ENCODE measurements around the gene HKDC1. TPM values are rescaled to one million over a fixed set of nuclear protein-coding genes. Genes with fewer than 3 reads are reported as not detected.

Gene HKDC1
- polyA plus RNA-seq, 1 donor from 2014 or later = 0.07 TPM

- Histone ChIP-seq H4K20me1 (ENCODE audit: insufficient read depth) (no peaks in the 10 kb centered on the region), H3K79me2 (replicated peaks; ENCODE audit: insufficient read depth, low read length) (no peaks in the 10 kb centered on the region), H3K27ac (ENCODE audit: low read length) (no peak overlapping the region), H3K4me2 (ENCODE audit: low read length) (no peak overlapping the region), H3F3A (ENCODE audit: insufficient read depth, low read length, poor library complexity, severe bottlenecking) (no peaks in the 10 kb centered on the region), H3K9me2 (ENCODE audit: insufficient read depth, low read length) (no peaks in the 10 kb centered on the region), H3K9me3 (ENCODE audit: low read length) (no peaks in the 10 kb centered on the region), H2AFZ (ENCODE audit: low read depth, low read length) (no peak overlapping the region), H3K36me3 (ENCODE audit: insufficient read depth, low read length) (no peaks in the 10 kb centered on the region), H3K27me3 (ENCODE audit: insufficient read depth, low read depth, low read length) (no peaks in the 10 kb centered on the region), H3K4me3 (ENCODE audit: low read length) (no peak overlapping the region), H3K9ac (ENCODE audit: low read length) (no peak overlapping the region)
- no peak for TF ChIP-seq EZH2 (IDR thresholded peaks at IDR 0.05; ENCODE audit: borderline replicate concordance, insufficient read depth, low read length, poor library complexity, severe bottlenecking)
Observed at GRCh38 chr10:69202332-69202731, 17.8 kb upstream of the HKDC1 start.

- no peaks in the 10 kb centered on the region for H3K27me3 ChIP-seq (ENCODE audit: insufficient read depth, low read depth, low read length)
- H3K9ac ChIP-seq (ENCODE audit: low read length) = no peak overlapping the region
- H4K20me1 ChIP-seq (ENCODE audit: insufficient read depth) = no peaks in the 10 kb centered on the region
- H3K9me2 ChIP-seq (ENCODE audit: insufficient read depth, low read length) = no peaks in the 10 kb centered on the region
- H3K4me2 ChIP-seq (ENCODE audit: low read length) = no peak overlapping the region
- H3K79me2 ChIP-seq (replicated peaks; ENCODE audit: insufficient read depth, low read length) = no peaks in the 10 kb centered on the region
- H3K4me3 ChIP-seq (ENCODE audit: low read length) = no peak overlapping the region
- no peaks in the 10 kb centered on the region for H3K36me3 ChIP-seq (ENCODE audit: insufficient read depth, low read length)
- TF ChIP-seq POLR2AphosphoS5 (IDR thresholded peaks at IDR 0.05) (no peak), RAD21 (conservative IDR thresholded peaks at IDR 0.05) (no peak), CTCF (IDR thresholded peaks at IDR 0.05; ENCODE audit: poor library complexity, severe bottlenecking) (no peak), SMC3 (conservative IDR thresholded peaks at IDR 0.05; ENCODE audit: poor library complexity) (no peak), EZH2 (IDR thresholded peaks at IDR 0.05; ENCODE audit: borderline replicate concordance, insufficient read depth, low read length, poor library complexity, severe bottlenecking) (no peak), TAF1 (IDR thresholded peaks at IDR 0.05; ENCODE audit: low read depth) (no peak), EP300 (conservative IDR thresholded peaks at IDR 0.05; ENCODE audit: poor library complexity, severe bottlenecking) (no peak), MXI1 (conservative IDR thresholded peaks at IDR 0.05; ENCODE audit: poor library complexity, severe bottlenecking) (no peak), REST (IDR thresholded peaks at IDR 0.05; ENCODE audit: borderline replicate concordance) (no peak)
- no peaks in the 10 kb centered on the region for H3F3A ChIP-seq (ENCODE audit: insufficient read depth, low read length, poor library complexity, severe bottlenecking)
- H3K9me3 ChIP-seq (ENCODE audit: low read length) = no peaks in the 10 kb centered on the region
- H3K27ac ChIP-seq (ENCODE audit: low read length) = no peak overlapping the region
- H2AFZ ChIP-seq (ENCODE audit: low read depth, low read length) = no peak overlapping the region
Observed at GRCh38 chr10:69208761-69209160, 11.4 kb upstream of the HKDC1 start.
